Hypothalamus (tissue), 51 donors: ENCODE results near the gene ZNF613.
"Not testable (repeated sequence)": the region's sequence is repeated elsewhere in the genome, so short reads cannot be mapped to it uniquely, and the experiment has no call there.

Source experiments
- DNase-seq, 51 donors: peaks; one replicate each; lab custom pipeline; 2025; lab: John Stamatoyannopoulos, UW

The ZNF613 gene

DNA sequence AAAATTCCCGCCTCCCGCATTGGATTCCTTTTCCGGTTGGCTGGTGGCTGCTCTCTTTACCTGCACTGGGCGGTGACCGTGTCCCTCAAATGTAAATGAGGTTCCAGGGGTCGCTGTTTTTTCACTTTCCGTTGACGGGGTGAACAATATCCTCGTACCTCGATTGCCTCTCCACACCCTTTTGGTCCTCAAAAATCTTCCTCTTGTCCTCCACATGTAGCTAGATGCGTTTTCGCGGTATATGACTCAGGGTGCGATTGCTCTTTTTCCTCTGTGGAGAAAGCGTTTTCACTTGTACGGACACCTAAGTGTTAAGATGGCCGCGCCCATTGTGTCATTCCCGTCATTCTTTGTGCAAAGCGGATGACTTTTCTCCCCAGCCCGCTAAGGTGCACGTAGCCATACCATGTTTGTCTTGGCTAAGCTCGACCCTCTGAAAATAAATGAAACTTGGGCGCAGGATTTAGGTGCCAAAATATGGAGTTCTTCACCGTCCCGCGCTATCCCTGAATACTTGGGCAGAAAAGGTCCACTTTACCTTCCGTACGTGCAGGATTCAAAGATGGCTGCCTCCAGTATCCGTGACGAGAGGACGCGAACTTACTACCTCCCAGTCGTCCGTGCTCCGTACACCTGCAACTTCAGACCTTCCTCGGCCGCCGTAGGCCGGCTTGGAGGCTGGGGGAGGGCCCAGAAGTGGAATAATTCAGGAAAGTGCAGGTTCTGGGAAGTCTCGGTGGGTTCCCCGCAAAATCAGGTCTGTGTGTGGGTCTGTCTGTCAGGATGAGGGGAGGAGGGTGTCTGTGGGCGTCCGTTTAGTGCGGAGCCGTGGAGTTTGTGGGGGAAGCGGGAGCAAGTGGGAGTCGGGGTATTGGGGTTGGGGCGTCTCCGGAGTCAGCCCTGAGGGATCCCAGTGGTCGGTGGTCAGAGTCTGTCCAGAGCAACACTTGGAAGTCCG is at the start of gene ZNF613:
Gene ZNF613, plus strand, starts transcription at position 689 of the 958 bp plus-strand sequence. CDS start 8,749 bp downstream, outside the sequence.
- peak; percentile 38 to 99 (median 87) for DNase-seq

DNA sequence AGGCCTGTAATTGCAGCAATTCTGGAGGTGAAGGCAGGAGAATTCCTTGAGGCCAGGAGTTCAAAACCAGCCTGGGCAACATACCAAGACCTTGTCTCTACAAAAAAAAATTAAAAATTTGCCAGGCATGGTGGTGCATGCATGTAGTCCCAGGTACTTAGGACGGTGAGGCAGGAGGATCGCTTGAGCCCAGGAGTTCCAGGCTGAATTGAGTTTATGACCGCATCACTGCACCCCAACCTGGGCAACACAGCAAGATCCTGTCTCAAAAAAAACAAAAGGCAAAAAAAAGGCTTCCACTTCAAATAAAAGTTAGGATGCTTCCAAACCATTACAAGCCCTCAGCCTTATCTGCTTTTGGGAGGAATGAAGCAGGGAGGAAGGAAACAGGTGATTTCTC is 44.8 kb upstream of the ZNF613 start:
- no peak for DNase-seq

DNA sequence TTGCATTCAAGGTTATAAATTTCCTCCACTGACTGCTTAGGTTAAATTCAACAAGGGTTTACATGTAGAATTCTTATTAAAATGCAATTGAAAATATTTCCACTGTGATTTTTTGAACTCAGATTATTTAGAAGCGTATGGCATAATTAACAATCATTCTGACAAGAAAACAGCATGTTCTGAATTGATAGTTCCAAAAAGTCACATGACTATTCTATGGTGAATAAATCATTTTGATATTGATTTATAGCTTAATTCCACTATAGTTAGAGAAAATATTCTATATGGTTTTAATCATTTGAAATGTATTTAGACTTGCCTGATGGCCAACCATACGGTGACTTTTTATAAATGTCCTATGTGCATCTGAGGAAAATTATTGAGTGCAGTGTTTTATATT is 42.6 kb upstream of the ZNF613 start:
- DNase-seq: no peak

DNA sequence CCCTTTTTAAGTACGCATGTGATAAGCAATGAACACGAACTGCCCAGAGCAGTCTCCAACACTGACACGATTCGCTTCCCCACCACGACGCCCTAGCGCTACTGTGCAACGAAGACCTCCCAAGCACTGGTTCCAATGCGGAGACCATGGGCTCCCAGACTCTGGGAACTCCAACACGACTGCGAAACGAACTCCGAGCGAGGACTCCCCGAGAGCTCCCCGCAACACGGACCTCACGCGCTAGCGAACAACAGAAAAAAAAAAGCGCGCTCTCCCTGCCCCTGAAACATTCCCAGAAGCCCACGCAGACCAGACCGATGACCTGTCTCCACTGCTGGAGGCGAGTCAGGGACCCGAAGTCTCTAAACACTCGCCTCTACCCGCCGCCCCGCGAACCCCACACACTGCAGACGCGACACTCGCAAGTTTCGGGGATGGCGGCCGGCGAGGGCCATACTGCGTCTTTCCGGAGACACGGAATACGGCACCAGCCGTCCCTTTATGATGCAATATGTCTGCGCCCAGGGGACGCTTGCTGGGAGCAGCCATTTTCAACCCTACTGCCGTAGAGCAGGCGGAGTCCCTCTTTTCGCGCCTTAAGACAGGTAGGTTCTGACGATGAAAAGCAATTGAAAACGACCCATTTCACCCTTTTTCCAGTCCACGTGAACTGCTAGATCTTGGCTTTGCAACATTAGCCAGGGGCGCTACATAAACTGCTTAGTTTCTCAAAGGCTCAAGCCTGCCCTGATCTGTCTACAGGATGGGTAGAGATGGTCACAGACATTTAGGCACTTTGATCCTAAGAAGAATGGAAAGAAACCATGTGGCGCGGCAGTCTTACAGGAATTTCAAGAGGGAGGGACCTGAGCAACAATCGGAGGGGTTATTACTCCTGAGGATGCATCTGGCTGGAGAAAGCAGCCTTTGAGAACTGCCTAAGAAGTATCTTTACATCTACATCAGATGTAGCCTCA is 39.5 kb upstream of the ZNF613 start, which contains the start of gene ZNF577:
Gene ZNF577, minus strand, starts transcription at position 430 of the 977 bp plus-strand sequence. CDS start 7,569 bp downstream, outside the sequence.
- DNase-seq: peak in 50 of 51 donors; percentile 21 to 93 (median 75)

DNA sequence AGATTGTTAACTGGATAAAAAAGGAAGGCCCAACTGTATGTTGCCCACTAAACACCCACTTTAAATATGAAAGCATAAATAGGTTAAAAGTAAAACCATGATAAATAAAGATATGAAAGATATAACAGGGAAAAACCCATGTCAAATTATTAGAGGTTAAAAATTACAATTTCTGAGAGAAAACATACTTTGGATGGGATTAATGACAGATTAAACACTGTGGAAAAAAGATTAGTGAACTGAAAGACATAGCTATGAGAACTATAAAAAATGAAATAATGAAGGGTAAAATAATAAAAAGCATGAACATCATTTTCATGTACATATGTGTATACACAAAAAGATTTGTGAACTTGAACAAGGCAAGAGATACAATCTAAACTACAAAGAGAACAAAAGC is 37.3 kb upstream of the ZNF613 start:
- no peak for DNase-seq

DNA sequence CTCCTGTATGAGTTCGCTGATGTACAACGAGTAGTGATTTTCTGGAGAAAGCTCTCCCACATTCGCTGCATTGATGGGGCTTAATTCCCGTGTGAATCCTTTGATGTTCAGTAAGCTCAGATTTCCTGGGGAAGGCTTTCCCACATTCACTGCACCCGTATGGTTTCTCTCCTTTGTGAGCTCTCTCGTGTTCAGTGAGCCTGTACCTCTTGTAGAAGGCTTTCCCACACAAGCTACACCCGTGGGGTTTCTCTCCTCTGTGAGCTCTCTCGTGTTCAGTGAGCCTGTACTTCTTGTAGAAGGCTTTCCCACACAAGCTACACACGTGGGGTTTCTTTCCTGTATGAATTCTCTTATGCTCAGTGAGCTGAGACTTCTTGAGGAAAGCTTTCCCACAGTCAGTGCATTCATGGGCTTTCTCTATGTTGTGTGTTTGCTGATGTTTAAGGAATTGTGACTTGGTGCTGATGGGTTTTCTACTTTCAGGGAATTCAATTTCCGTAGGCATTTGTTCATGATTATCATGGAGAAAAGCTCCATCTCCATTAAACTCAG is 36.0 kb upstream of the ZNF613 start:
- no peak for DNase-seq

DNA sequence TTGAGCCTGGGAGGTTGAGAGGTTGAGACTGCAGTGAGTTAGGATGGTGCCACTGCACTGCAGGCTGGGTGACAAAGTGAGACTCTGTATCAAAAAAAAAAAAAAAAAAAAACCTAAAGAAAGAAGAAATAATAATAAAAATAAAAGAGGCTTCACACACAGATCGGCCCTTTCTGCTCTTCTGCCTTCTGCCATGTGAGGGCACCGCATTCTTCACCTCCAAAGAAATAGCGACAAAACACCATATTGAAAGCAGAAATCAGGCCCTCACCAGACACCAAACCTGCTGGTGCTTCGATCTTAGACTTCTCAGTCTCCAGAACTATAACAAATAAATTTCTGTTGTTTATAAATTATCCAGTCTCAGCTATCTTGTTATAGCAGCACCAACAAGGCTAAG is 25.4 kb upstream of the ZNF613 start:
- DNase-seq: no peak

DNA sequence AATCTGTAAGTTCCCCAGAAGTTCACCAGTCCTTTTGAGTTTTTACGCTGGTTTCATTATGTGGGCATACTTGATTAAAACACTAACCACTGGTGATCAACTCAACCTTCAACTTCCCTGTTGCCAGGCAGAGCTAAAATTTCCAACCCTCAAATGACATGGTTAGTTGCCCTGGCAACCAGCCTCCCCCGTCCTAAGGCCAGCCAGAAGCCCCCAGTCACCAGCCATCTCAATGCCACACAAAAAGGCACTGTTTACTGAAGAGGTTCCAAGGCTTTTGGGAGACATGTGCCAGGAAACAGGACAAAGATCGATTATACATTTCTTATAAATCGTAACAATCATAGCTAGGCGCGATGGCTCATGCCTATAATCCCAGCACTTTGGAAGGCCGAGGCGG is 24.1 kb upstream of the ZNF613 start:
- peak in 31 of 51 donors; percentile 0 to 63 (median 8) for DNase-seq

DNA sequence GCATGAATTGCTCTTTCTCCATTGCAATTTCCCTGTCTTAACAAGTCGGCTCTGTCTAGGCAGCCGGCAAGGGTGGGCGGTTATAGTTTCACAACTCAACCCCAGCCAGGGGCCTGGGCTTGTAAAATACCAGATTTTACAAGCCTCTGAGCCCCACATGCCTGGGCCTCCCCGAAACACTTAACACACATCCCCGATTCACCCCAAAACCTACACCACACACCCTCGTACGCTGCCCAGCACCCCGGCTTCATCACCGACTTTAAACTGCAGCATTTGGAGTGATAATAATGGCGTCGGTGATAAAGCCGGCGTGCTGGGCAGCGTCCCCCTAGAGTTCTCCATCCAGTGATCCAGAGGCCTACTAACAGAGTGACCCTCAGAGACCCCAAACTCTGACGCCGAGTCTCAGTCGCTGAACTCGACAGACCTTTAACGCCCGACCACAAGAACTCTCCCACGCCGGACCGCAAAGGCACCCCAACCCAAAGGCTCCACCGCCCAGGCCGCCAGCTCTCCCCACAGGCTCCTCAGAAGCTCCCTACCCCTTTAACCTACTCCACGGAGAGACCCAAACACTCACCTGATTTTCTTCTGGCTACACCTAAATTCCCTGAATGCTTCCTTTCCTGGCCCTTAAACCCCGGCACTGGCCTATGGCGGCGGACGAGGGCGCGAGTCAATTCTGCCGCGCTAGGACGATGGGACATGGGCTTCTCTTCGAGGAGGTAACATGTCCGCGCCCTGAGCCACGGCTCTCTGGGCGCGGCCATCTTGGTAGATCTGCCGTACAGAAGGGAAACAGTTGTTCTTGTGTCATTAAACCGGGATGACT is 22.7 kb upstream of the ZNF613 start, which contains the start of gene ZNF649:
Gene ZNF649, minus strand, starts transcription at position 687 of the 835 bp plus-strand sequence. CDS start 4,910 bp downstream, outside the sequence.
- DNase-seq: peak; percentile 24 to 89 (median 67)

DNA sequence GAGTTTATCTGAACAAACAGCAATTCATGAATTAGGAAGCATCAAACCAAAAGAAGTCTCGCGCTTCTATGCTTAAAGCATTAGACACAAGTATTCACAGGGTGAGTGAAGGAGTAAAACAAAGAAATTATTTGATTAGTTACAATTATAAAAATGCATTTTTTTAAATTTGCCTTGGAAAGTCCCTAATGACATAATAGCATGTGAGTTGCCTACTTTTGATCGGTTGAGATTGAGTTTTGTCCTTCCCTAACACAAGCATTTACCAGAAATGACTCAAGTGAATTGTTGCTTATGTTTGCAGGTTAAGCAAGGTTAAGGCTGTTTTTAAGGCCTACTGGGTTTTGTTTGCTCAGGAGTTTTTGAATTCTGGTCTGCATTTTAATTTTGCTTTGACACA is 22.1 kb upstream of the ZNF613 start:
- no peak for DNase-seq

DNA sequence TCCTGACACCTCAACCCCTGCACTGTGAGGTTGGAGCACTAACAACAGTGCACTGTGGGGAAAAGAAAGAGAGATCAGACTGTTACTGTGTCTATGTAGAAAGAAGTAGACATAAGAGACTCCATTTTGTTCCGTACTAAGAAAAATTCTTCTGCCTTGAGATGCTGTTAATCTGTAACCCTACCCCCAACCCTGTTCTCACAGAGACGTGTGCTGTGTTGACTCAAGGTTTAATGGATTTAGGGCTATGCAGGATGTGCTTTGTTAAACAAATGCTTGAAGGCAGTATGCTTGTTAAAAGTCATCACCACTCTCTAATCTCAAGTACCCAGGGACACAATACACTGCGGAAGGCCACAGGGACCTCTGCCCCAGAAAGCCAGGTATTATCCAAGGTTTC is 21.6 kb upstream of the ZNF613 start:
- DNase-seq: not testable (repeated sequence)

DNA sequence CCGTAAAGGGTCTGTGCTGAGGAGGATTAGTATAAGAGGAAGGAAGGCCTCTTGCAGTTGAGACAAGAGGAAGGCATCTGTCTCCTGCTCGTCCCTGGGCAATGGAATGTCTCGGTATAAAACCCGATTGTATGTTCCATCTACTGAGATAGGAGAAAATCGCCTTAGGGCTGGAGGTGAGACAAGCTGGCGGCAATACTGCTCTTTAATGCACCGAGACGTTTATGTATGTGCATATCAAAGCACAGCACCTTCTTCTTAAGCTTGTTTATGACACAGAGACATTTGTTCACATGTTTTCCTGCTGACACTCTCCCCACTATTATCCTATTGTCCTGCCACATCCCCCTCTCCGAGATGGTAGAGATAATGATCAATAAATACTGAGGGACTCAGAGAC is 21.2 kb upstream of the ZNF613 start:
- DNase-seq: not testable (repeated sequence)

DNA sequence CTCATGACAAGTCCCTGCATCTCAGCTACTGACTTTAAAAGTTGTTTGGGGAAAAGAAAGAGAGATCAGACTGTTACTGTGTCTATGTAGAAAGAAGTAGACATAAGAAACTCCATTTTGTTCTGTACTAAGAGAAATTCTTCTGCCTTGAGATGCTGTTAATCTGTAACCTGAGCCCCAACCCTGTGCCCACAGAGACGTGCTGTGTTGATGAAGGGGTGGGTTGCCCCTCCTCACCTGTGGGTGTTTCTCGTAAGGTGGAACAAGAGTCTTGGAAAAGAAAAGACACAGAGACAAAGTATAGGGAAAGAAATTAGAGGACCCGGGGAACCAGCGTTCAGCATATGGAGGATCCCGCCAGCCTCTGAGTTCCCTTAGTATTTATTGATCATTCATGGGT is 19.3 kb upstream of the ZNF613 start:
- DNase-seq: not testable (repeated sequence)

DNA sequence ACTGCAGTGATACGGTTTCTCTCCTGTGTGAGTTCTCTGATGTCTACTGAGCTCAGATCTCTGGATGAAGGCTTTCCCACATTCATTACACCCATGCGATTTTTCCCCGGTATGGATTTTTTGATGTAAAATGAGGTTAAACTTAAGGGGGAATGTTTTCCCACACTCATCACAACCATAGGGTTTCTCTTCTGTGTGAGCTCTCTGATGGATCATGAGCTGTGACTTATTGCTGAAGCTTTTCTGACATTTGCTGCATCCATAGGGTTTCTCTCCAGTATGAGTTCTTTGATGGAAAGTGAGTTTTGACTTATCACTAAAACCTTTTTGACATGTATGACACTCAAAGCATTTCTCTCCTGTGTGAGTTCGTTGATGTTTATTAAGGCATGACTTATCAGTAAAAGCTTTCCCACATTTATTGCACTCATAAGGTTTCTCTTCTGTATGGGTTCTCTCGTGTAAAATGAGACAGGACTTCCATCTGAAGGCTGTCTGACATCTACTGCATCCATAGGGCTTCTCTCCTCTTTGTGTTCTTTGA is 11.9 kb upstream of the ZNF613 start:
- DNase-seq: no peak

DNA sequence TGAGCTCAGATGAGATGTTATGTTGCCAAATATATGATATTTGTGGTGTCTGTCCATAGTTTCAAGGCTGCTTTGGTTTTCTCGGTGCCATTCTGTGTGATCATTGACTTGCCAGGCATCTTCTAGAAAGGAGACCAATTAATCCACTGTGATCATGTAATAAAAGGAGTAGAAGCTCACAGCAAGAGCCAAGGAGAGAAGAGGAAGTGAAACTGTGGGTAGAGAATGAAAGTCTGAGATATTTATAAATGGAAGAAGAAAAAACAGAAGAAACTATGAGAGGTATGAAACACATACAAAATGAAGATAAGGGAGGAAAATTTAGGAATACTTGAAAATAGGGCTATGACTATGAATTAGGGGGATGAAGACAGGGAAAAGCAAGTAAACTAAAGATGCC is 11.1 kb upstream of the ZNF613 start:
- DNase-seq: no peak

DNA sequence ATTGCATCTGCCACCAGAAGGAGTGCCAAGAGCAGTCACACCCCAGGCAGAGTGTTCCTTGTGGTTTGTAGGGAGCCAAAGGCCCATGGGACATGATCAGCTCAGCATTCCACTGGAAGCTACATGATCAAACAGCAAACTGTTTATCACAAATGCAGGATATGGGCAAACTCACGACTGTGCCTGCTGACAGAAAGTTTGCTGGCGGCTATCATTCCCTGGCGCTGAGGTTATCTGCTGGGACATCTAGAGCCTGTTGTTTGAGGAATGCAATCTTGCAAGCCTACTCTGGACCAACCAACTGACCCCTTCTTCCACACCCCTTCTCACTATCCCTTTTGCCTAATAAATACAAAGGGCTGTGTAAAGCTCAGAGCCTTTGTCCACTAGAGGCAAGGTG is 7.7 kb upstream of the ZNF613 start:
- no peak for DNase-seq

DNA sequence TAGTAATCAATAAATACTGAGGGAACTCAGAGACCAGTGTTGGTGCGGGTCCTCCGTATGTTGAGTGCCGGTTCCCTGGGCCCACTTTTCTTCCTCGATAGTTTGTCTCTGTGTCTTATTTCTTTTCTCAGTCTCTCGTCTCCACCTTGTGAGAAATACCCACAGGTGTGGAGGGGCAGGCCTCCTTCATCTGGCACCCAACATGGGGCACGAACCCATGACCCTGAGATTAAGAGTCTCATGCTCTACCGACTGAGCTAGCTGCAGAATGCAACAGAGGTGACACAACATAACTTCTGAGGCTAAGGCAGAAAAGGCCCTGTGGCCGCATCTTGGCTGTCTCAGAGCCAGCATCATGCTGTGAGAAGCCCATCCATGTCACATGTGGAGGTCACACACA is 5.3 kb upstream of the ZNF613 start:
- DNase-seq: no peak

DNA sequence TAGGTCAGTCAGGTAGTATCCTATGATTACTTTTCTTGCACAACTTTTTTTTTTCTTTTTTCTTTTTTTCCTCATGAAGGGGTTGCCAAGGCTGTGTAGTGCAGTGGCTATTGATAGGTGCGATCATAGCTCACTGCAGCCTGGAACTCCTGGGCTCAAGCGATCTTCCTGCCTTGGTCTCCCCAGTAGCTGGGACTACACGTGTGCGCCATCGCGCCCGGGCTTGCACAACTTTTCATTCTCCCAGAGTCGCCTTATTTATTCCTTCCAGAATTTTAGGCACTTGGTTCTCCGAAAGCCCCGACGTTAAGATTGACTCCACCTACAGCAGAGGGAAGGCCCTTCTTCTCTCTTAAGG is 867 bp upstream of the ZNF613 start:
- peak in 1 of 51 donors; percentile 15 for DNase-seq

DNA sequence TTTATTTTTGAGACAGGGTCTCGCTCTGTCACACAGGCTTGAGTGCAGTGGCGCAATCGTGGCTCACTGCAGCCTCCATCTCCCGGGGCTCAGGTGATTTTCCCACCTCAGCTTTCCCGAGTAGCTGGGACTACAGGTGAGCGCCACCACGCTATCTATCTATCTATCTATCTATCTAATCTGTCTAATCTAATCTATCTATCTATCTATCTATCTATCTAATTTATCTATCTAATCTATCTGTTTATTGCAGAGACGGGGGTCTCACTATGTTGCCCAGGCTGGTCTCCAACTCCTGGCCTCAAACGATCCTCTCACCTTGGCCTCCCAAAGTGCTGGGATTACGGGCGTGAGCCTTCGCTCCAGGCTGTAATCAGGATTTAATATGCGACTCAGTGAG is 587 bp downstream of the ZNF613 start:
- DNase-seq: no peak
